Measurements from ENCODE around the gene SCAMP4.

GRCh38 chr19:1864480-1865171 lies 40.6 kb upstream of the SCAMP4 start:
- TF ChIP-seq CTCF (IDR thresholded peaks at IDR 0.05 in 4 of 5, conservative IDR thresholded peaks at IDR 0.05 in 1 of 5) = peak; percentile 39 to 89 (median 78)
- TF ChIP-seq POLR2A (IDR thresholded peaks at IDR 0.05) = peak in 1 of 2 donors; percentile 14

All from gastrocnemius medialis (tissue), 4 donors.